DOHH2 (cell line): ENCODE results near the gene TGM2.

Experiments used
- EZH2phosphoT487 ChIP-seq: fragments of 200-600 bp; sonication (generic); IDR thresholded peaks from 2 replicates; pipeline ENCODE4 v1.6.1; 2017; ENCODE audit warnings: borderline replicate concordance, mild to moderate bottlenecking, antibody characterized with exemption, low read length, moderate library complexity, mixed read lengths
- TF ChIP-seq, protein P1 (sequence below): fragments of 200-600 bp; sonication (generic); IDR thresholded peaks from one replicate; pipeline ENCODE4 v1.5.1; 2014; ENCODE audit warnings: antibody characterized with exemption, mild to moderate bottlenecking, low read depth, low read length; ENCODE audit not compliant: poor library complexity, severe bottlenecking

DNA sequence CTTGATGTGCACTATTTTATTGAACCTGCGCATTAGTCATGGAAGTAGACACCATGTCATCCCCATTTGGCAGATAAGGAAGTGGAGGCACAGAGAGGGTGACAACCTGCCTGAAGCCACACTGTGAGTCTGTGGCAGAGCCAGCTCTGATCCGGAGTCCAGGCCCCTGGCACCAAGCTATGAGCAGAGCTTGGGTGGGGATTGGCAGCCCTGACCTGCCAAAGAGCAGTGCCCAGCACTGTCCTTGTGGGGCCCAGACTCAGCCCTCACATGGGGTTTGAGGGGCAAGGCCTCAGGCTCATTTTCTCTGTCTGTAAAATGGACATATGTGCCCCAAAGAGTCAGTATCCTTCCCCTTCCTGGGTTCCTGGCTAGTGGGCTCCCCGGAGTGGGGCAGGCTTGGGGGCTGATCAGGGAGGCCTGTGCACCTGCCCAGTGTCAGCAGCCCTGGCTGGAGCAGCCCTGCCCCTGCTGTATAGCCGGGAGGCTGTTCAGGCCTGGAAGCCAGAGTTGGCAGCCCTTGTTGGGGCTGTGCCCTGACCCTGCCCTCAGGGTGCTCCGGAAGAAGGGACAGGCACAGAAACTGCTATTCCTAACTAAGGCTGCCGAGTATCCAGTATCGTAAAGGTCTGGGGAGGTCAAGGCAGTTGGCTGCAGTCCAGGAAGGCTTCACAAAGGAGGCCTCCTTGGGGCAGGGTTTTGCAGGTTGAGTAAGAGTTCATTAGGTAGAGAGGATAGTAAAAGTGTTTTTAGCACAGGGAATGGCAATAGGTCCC lies 38.7 kb downstream of the TGM2 start:
- TF ChIP-seq, protein P1, sequence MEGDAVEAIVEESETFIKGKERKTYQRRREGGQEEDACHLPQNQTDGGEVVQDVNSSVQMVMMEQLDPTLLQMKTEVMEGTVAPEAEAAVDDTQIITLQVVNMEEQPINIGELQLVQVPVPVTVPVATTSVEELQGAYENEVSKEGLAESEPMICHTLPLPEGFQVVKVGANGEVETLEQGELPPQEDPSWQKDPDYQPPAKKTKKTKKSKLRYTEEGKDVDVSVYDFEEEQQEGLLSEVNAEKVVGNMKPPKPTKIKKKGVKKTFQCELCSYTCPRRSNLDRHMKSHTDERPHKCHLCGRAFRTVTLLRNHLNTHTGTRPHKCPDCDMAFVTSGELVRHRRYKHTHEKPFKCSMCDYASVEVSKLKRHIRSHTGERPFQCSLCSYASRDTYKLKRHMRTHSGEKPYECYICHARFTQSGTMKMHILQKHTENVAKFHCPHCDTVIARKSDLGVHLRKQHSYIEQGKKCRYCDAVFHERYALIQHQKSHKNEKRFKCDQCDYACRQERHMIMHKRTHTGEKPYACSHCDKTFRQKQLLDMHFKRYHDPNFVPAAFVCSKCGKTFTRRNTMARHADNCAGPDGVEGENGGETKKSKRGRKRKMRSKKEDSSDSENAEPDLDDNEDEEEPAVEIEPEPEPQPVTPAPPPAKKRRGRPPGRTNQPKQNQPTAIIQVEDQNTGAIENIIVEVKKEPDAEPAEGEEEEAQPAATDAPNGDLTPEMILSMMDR: no peak
- TF ChIP-seq EZH2phosphoT487: no peak
